SK-N-SH (cell line): ENCODE measurements around the gene PLEKHG7. TPM values are rescaled to one million over a fixed set of nuclear protein-coding genes. Genes with fewer than 3 reads are reported as not detected.

ENCODE experiments used
- CTCF ChIA-PET: fragments of 300-600, 350-600 bp; formaldehyde crosslinking; extraction: SDS; loops from one replicate; lab custom pipeline; 2021; lab: Yijun Ruan, JAX
- POLR2A ChIA-PET: fragments of 350-600 bp; sonication (Branson Sonifier 250); formaldehyde crosslinking; extraction: SDS; loops from one replicate; lab custom pipeline; 2020; ENCODE audit warnings: antibody characterized with exemption, inconsistent platforms; lab: Yijun Ruan, JAX
- DNase-seq: peaks from one replicate; pipeline ENCODE4 v3.0.0; 2012
- H2AFZ ChIP-seq: fragments of 200-600 bp; sonication (generic); 2 replicates; pipeline ENCODE4 v1.8.1; 2016; ENCODE audit warnings: antibody characterized with exemption, mild to moderate bottlenecking, low read depth
- H3F3A ChIP-seq: fragments of 200-600 bp; sonication (generic); replicated peaks from 2 replicates; pipeline ENCODE3; 2016; ENCODE audit warnings: antibody characterized with exemption, mild to moderate bottlenecking; ENCODE audit not compliant: insufficient read depth
- H3K27ac ChIP-seq, 2 experiments: fragments of 200-500 bp in 1 of 2; fragments of 200-600 bp in 1 of 2; sonication (Bioruptor generic) in 1 of 2; sonication (generic), shearing (Covaris generic) in 1 of 2; 2 replicates each; pipeline versions ENCODE4 v1.5.1 to v1.6.1; 2014 to 2016; ENCODE audit warnings: low read depth in 2 of 2, inconsistent platforms in 1 of 2, low read length in 1 of 2, mild to moderate bottlenecking in 1 of 2, mixed read lengths in 1 of 2
- H3K27me3 ChIP-seq: fragments of 200-600 bp; sonication (generic), shearing (Covaris generic); 2 replicates; pipeline ENCODE4 v1.6.1; 2016; ENCODE audit warnings: mixed run types; ENCODE audit not compliant: insufficient read depth
- H3K36me3 ChIP-seq, 2 experiments: fragments of 200-500 bp in 1 of 2; fragments of 200-600 bp in 1 of 2; sonication (Bioruptor generic) in 1 of 2; sonication (generic) in 1 of 2; replicated peaks in 1 of 2; 2 replicates each; pipeline versions ENCODE3 to v1.5.1; 2014 to 2016; ENCODE audit warnings: low read length in 1 of 2, mild to moderate bottlenecking in 1 of 2; ENCODE audit not compliant: insufficient read depth in 2 of 2, control insufficient read depth in 1 of 2
- H3K4me1 ChIP-seq, 2 experiments: fragments of 200-500 bp in 1 of 2; fragments of 200-600 bp in 1 of 2; sonication (Bioruptor generic) in 1 of 2; sonication (generic), shearing (Covaris generic) in 1 of 2; 2 replicates each; pipeline versions ENCODE4 v1.5.1 to v1.6.1; 2014 to 2016; ENCODE audit warnings: low read depth in 1 of 2, low read length in 1 of 2, mixed run types in 1 of 2; ENCODE audit not compliant: insufficient read depth in 2 of 2, control insufficient read depth in 1 of 2
- H3K4me2 ChIP-seq: fragments of 200-600 bp; sonication (generic), shearing (Covaris generic); 2 replicates; pipeline ENCODE4 v1.6.1; 2017; ENCODE audit warnings: mixed run types
- H3K4me3 ChIP-seq, 2 experiments: fragments of 200-500 bp in 1 of 2; fragments of 200-600 bp in 1 of 2; sonication (Bioruptor generic) in 1 of 2; sonication (generic), shearing (Covaris generic) in 1 of 2; 2 replicates each; pipeline versions ENCODE4 v1.5.1 to v1.8.1; 2014 to 2016; ENCODE audit warnings: low read depth in 2 of 2, inconsistent platforms in 1 of 2, low read length in 1 of 2, mild to moderate bottlenecking in 1 of 2, mixed read lengths in 1 of 2, moderate library complexity in 1 of 2
- H3K79me2 ChIP-seq: fragments of 200-600 bp; sonication (generic); 2 replicates; pipeline ENCODE4 v1.8.1; 2017; ENCODE audit warnings: mild to moderate bottlenecking; ENCODE audit not compliant: insufficient read depth
- H3K9ac ChIP-seq: fragments of 200-600 bp; sonication (generic); 2 replicates; pipeline ENCODE4 v1.6.1; 2017; ENCODE audit warnings: mixed run types
- H3K9me2 ChIP-seq: fragments of 200-600 bp; sonication (generic); 2 replicates; pipeline ENCODE4 v1.6.1; 2017; ENCODE audit warnings: mixed run types
- H3K9me3 ChIP-seq: fragments of 200-600 bp; sonication (generic); 2 replicates; pipeline ENCODE4 v1.6.1; 2017; ENCODE audit warnings: mixed run types, mild to moderate bottlenecking, moderate library complexity
- H4K20me1 ChIP-seq: fragments of 200-600 bp; sonication (generic); 2 replicates; pipeline ENCODE4 v1.6.1; 2017; ENCODE audit warnings: mild to moderate bottlenecking, mixed run types; ENCODE audit not compliant: insufficient read depth
- CHD2 ChIP-seq: fragments of 150-350 bp; IDR thresholded peaks from 2 replicates; pipeline ENCODE4 v1.6.1; 2018; ENCODE audit warnings: low read length; ENCODE audit not compliant: partially characterized antibody
- FOSL2 ChIP-seq: IDR thresholded peaks from 2 replicates; pipeline ENCODE4 v1.4.0; 2012; ENCODE audit warnings: low read depth, mild to moderate bottlenecking, moderate library complexity, borderline replicate concordance
- FOXJ3 ChIP-seq: sonication (generic); formaldehyde crosslinking; IDR thresholded peaks from 2 replicates; pipeline ENCODE4 v1.5.1; 2020; ENCODE audit warnings: mild to moderate bottlenecking, missing genetic modification reagents
- GABPA ChIP-seq: IDR thresholded peaks from 2 replicates; pipeline ENCODE4 v1.4.0; 2012; ENCODE audit warnings: low read depth, mild to moderate bottlenecking
- JUND ChIP-seq: IDR thresholded peaks from 2 replicates; pipeline ENCODE4 v1.4.0; 2012
- MEF2A ChIP-seq: IDR thresholded peaks from 2 replicates; pipeline ENCODE4 v1.4.0; 2012; ENCODE audit warnings: low read depth, borderline replicate concordance
- POLR2AphosphoS5 ChIP-seq: IDR thresholded peaks from 2 replicates; pipeline ENCODE4 v1.6.1; 2012; ENCODE audit warnings: low read depth, low read length
- RCOR1 ChIP-seq: fragments of 150-350 bp; IDR thresholded peaks from 2 replicates; pipeline ENCODE4 v1.6.1; 2017; ENCODE audit warnings: antibody characterized with exemption, low read length
- REST ChIP-seq: IDR thresholded peaks from 2 replicates; pipeline ENCODE4 v1.6.1; 2012; ENCODE audit warnings: mild to moderate bottlenecking, low read depth, low read length, moderate library complexity
- RFX5 ChIP-seq: IDR thresholded peaks from 2 replicates; pipeline ENCODE4 v1.6.1; 2012; ENCODE audit warnings: mild to moderate bottlenecking, improper control_type of control experiment, low read length
- SIN3A ChIP-seq: IDR thresholded peaks from 2 replicates; pipeline ENCODE4 v1.6.1; 2012; ENCODE audit warnings: low read depth, mild to moderate bottlenecking, low read length, moderate library complexity, borderline replicate concordance
- SMC3 ChIP-seq: IDR thresholded peaks from 2 replicates; pipeline ENCODE4 v1.6.1; 2012; ENCODE audit warnings: low read depth, low read length, improper control_type of control experiment
- TAF1 ChIP-seq: IDR thresholded peaks from 2 replicates; pipeline ENCODE4 v1.6.1; 2012; ENCODE audit warnings: low read depth, mild to moderate bottlenecking, low read length, moderate library complexity, borderline replicate concordance
- TEAD4 ChIP-seq: IDR thresholded peaks from 2 replicates; pipeline ENCODE4 v1.4.0; 2012; ENCODE audit warnings: mild to moderate bottlenecking, borderline replicate concordance; ENCODE audit not compliant: insufficient read depth
- ZBTB33 ChIP-seq: IDR thresholded peaks from 2 replicates; pipeline ENCODE4 v1.4.0; 2012; ENCODE audit warnings: low read depth, borderline replicate concordance
- WGBS: methylation state at CpG from one replicate; pipeline ENCODE4 v1.1.6; 2017; ENCODE audit warnings: low lambda C conversion rate; 5-methylcytosine and 5-hydroxymethylcytosine counted together
- polyA plus RNA-seq, 3 experiments: library from polyadenylated mRNA; depleted of rRNA; stranded (reverse); fragments of >200 nt; gene quantifications; 2 replicates each; pipeline ENCODE4 v1.2.3, GENCODE V29; 2012

PLEKHG7 gene
- polyA plus RNA-seq, 1 of the 3 experiments (the other 2 are of a cell fraction) = not detected

- ChIA-PET CTCF (interaction anchor here (1.5 kb wide), 1 partner anchor 8 kb away, joined by 4 read pairs; no protein-coding TSS in a partner anchor), POLR2A (no interaction called here)
- 86% methylated on average over 1 of the region's 1 CpG for WGBS
Observed at GRCh38 chr12:92771001-92771400, 68.2 kb downstream of the PLEKHG7 start.

More at GRCh38 chr12:92771001-92771400, 68.2 kb downstream of the PLEKHG7 start:
- no peaks in the 10 kb centered on the region for H3F3A ChIP-seq
- no peaks in the 10 kb centered on the region for H3K27me3 ChIP-seq
- no peak for DNase-seq
- H3K9me2 ChIP-seq = peaks cover 6% of the 10 kb centered on the region; the same call in 1 of the 2 replicates
- no peaks in the 10 kb centered on the region; a peak in 2 of 4 replicates for H3K4me1 ChIP-seq
- TF ChIP-seq TEAD4 (no peak), FOXJ3 (CRISPR knock-in tag) (no peak), RFX5 (no peak), FOSL2 (no peak), ZBTB33 (no peak), GABPA (no peak), MEF2A (no peak), CHD2 (no peak), TAF1 (no peak), POLR2AphosphoS5 (no peak), RCOR1 (no peak), SIN3A (no peak), SMC3 (no peak), JUND (no peak), REST (no peak)
- TF ChIP-seq, all 33 proteins: peak for 0
- no peak overlapping the region for H3K4me2 ChIP-seq
- H4K20me1 ChIP-seq = no peaks in the 10 kb centered on the region
- peaks cover 10 to 26% of the 10 kb centered on the region in 2 experiments for H3K36me3 ChIP-seq
- H3K9ac ChIP-seq = no peak overlapping the region
- H3K9me3 ChIP-seq = no peaks in the 10 kb centered on the region; the same call in 1 of the 2 replicates
- no peak overlapping the region for H3K27ac ChIP-seq
- H2AFZ ChIP-seq = no peak overlapping the region
- no peak overlapping the region for H3K4me3 ChIP-seq
- no peaks in the 10 kb centered on the region for H3K79me2 ChIP-seq
